IPS-NIHi7 (cell line): Measurements from ENCODE around the gene TEX26.
A peak's percentile ranks its signal among the peaks of the same experiment; 100 is the strongest.

Experiments
- DNase-seq: peaks from one replicate; pipeline ENCODE4 v3.0.0; 2012; ENCODE audit warnings: mixed read lengths; ENCODE audit errors: extremely low spot score

TEX26 gene

GRCh38 chr13:31011901-31012654 is 79.6 kb downstream of the TEX26 start:
- DNase-seq = peak; percentile 61

- DNase-seq = peak; percentile 50
These were observed 80.2 kb downstream of the TEX26 start for GRCh38 chr13:31012655-31013024.

GRCh38 chr13:31014456-31014855 is 82.0 kb downstream of the TEX26 start:
- DNase-seq = no peak

- DNase-seq = no peak
These were observed 82.7 kb downstream of the TEX26 start for GRCh38 chr13:31015199-31015598.

- DNase-seq = no peak
These were observed 84.2 kb downstream of the TEX26 start for GRCh38 chr13:31016342-31017325.

GRCh38 chr13:31018511-31018910 is 86.1 kb downstream of the TEX26 start:
- no peak for DNase-seq

- DNase-seq = no peak
These were observed 88.5 kb downstream of the TEX26 start for GRCh38 chr13:31020996-31021395.

GRCh38 chr13:31022288-31022895 is 89.9 kb downstream of the TEX26 start:
- no peak for DNase-seq

GRCh38 chr13:31022928-31023530 is 90.6 kb downstream of the TEX26 start:
- no peak for DNase-seq
